ENCODE results near the gene MPG.
"Not testable (repeated sequence)": the region's sequence is repeated elsewhere in the genome, so short reads cannot be mapped to it uniquely, and the experiment has no call there.

The MPG gene

DNA sequence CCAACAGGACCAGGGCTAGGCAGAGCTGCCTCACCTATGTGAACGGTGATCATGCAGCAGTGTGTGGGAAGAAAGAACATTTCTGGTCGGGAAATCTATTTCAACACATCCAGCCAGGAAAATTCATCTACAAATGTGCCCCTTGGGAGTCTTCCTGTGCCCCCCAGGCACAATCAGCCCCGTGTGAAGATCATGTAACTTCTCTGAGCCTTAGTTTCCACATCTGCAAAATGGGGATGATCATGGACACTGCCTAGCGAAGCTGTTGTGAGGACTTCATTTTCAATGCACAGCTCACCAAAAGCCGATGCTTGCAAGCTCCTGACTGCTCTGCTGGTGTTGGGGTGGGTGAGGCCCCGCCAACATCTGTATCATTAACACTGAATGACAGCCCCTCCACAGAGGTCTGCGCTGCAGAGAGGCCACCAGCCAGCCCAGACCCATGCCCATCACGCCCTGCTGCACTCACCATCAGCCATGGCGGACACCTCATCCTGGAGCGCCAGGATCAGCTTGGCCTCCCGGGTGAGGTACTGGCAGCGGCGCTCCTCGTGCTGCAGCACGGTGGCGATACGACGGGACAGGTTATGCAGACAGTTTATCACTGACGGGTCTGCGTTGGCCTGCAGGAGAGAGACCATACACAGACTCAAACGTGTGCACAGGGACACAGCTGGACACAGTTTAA is 34.3 kb downstream of the MPG start:
- DNase-seq (ENCODE audit: low read depth), result no peak

- no peak for DNase-seq (ENCODE audit: low read depth)
These were observed 36.3 kb downstream of the MPG start for GRCh38 chr16:114327-114726.

- no peak for DNase-seq (ENCODE audit: low read depth)
These were observed 38.0 kb downstream of the MPG start for GRCh38 chr16:116015-116414.

GRCh38 chr16:117379-118365 is 39.6 kb downstream of the MPG start:
- DNase-seq (ENCODE audit: low read depth), result peak; percentile 24

DNA sequence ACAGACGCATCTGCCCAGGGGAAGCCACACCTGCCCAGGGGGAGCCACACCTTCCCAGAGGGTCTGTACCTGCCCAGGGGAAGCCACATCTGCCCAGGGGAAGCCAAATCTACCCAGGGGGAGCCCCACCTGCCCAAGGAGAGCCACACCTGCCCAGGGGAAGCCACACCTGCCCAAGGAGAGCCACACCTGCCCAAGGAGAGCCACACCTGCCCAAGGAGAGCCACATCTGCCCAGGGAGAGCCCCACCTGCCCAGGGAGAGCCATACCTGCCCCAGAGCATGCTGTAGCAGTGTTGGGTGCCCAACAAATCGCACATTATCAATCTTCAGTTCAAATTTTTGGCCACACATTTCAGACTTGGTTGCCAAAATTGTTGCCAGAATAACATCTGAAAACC is 40.8 kb downstream of the MPG start:
- no peak for DNase-seq (ENCODE audit: low read depth)

GRCh38 chr16:119295-119694 is 41.3 kb downstream of the MPG start:
- no peak for DNase-seq (ENCODE audit: low read depth)

- no peak for DNase-seq (ENCODE audit: low read depth)
These were observed 41.9 kb downstream of the MPG start for GRCh38 chr16:119835-120491.

DNA sequence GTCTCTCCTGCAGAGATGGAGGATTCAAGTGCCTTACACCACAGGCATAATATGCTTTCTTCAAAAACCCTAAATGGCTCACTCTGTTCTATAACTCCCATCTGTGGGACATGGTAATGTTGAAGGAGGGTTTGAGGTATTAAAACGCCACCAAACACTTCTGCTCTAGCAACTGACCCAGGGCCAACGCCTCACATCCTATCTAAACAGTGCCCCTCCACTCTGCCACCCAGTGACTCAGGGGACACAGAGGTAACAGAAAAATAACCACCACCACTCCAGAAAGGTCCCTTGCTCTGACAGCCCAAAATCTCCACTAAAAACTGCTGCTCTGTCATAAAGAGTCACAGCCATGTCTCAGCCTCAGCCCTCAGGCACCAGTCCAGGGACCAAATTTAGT is 42.7 kb downstream of the MPG start:
- DNase-seq (ENCODE audit: low read depth), result no peak

GRCh38 chr16:122361-122760 is 44.3 kb downstream of the MPG start:
- no peak for DNase-seq (ENCODE audit: low read depth)

DNA sequence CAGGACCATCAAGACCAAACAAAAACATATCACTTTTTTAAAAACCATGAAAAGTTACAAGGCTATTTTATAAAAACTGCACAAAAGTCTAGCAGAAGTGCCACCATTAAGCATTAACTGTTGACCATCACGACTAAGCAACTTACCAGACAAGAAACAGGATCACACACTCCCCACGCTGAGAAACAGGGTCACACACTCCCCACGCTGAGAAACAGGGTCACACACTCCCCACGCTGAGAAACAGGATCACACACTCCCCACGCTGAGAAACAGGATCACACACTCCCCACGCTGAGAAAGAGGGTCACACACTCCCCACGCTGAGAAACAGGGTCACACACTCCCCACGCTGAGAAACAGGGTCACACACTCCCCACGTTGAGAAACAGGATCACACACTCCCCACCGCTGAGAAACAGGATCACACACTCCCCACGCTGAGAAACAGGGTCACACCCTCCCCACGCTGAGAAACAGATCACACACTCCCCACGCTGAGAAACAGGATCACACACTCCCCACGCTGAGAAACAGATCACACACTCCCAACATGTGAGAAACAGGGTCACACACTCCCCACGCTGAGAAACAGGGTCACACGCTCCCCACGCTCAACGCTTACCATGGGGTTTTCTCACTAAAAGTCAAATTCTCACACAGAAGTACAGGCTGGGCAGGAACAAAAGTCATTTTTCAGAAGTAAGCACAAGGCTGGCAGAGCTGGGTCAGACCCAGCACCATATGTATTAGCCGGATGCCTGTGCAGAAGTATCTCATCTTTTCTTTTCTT is 45.7 kb downstream of the MPG start:
- DNase-seq (ENCODE audit: low read depth), result not testable (repeated sequence)

GRCh38 chr16:125011-125410 is 47.0 kb downstream of the MPG start:
- DNase-seq (ENCODE audit: low read depth), result no peak

DNA sequence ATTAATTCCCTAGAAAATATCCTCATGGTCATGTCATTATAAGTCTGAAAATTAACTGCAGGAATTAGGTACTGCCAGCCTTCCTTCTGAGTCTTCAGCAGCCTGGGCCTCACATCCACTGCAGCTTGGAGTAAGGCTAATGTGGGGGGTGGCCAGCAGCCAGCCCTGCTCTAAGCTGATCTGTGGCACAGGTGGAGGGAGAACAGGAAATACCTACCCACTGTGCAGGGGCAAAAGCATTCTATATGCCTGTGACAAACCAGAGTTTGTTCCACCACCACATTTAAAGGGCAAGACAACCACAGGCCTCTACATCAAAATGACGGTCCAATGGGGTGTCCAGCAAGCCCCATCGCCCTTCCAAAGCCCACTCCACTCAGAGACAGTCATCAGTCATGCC is 51.0 kb downstream of the MPG start:
- no peak for DNase-seq (ENCODE audit: low read depth)

DNA sequence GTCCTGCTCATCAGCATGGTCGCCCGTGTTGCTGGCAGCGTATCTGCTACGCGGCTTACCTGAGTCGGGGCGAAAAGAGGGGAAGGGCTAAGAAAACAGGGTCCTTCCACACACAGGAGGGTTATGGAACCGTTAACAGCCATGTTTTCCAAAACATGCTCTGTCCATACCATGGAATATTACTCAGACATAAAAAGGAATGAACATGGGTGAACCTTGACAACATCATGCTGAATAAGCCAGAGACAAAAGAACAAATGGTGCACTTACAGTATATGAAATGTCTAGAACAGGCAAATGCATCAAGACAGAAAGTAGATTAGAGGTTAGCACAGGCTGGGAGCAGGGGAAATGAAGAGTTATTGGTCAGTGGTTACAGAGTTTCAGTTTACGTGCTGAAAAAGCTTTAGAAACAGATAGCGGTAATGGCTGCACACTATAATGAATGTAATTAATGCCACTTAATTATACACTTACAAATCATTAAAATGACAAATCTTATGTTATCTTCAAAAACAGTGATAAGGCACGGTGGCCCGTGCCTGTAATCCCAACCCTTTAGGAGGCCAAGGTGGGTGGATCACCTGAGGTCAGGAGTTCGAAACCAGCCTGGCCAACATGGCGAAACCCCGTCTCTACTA is 52.6 kb downstream of the MPG start:
- DNase-seq (ENCODE audit: low read depth), result no peak

DNA sequence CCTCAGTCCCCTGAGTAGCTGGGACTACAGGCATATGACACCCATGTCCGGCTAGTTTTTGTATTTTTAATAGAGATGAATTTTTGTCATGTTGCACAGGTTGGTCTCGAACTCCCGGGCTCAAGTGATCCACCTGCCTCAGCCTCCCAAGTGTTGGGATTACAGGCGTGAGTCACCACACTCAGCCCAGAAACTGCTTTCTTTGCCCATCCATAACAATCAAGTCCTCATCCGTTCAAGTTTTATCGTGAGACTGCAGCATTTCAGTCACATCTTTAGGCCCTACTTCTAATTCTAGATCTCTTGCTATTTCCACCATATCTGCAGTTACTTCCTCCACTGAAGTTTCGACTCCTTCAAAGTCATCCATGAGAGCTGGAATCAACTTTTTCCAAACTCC is 54.1 kb downstream of the MPG start:
- DNase-seq (ENCODE audit: low read depth), result no peak

- DNase-seq (ENCODE audit: low read depth), result no peak
These were observed 55.7 kb downstream of the MPG start for GRCh38 chr16:133716-134115.

All from amniotic epithelial cell (primary cell).